ENCODE measurements around the gene SPRR2D.
"Not testable (repeated sequence)": the region's sequence is repeated elsewhere in the genome, so short reads cannot be mapped to it uniquely, and the experiment has no call there.

Gene SPRR2D

DNA sequence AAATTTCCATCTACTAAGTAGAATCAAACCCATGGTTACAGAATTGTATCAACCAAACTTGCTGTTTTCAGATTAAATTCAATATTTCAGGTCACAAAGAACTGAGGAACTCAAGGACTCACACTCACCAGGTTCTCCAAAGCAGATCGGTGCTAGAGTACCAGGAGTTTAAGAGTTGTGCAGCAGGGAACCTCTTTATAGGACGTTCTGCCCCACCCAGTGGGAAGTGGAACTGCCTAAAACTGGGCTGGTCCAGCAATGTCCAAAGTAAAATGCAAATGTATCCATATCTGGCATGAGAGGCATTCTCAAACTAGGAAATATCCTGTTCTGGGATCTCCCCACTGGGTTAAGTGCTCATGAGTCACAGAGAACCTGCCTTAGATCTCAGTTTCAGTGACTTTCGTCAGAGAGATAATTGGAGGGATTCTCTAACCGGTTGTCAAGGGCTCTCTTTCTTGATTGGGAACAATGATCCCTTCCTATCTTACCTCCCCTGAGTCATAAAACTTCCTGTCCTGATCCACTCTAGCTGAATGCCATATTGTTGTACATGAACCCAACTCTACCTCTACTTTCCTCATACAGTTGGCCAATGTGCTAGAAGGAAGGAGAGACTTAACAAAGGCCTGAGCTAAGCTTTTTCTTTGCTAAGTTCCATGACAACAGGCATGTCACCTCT, at the start of gene SPRR2D:
SPRR2D (minus strand) TSS at position 171 of the 682 bp plus-strand sequence. CDS start 774 bp downstream, outside the sequence.
- DNase-seq = no peak

DNA sequence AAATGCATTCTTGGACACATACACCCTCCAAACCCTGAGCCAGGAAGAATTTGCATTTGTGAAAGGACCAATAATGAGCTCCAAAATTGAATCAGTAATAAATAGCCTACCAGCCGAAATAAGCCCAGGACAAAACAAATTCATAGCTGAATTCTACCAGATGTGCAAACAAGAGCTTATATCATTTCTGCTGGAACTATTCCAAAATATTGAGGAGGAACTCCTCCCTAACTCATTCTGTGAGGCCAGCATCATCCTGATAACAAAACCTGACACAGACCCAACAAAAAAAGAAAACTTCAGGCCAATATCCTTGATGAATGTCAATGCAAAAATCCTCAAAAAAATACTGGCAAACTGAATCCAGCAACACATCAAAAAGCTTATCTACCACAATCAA, 46.7 kb upstream of the SPRR2D start:
- no peak for DNase-seq

DNA sequence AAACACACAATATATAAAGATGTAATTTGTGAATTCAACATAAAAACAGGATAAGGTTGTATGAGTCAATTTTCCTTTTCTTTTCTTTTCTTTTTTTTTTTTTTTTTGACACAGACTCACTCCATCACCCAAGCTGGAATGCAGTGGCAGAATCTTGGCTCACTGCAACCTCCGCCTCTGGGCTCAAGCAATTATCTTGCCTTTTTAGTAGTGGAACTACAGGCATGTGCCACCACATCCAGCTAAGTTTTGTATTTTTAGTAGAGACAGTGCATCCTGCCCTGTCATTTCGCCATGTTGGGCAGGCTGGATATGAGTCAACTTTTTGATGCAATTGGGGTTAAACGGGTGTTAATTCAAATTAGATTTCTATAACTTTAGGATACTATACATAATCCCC, 40.8 kb upstream of the SPRR2D start:
- no peak for DNase-seq

DNA sequence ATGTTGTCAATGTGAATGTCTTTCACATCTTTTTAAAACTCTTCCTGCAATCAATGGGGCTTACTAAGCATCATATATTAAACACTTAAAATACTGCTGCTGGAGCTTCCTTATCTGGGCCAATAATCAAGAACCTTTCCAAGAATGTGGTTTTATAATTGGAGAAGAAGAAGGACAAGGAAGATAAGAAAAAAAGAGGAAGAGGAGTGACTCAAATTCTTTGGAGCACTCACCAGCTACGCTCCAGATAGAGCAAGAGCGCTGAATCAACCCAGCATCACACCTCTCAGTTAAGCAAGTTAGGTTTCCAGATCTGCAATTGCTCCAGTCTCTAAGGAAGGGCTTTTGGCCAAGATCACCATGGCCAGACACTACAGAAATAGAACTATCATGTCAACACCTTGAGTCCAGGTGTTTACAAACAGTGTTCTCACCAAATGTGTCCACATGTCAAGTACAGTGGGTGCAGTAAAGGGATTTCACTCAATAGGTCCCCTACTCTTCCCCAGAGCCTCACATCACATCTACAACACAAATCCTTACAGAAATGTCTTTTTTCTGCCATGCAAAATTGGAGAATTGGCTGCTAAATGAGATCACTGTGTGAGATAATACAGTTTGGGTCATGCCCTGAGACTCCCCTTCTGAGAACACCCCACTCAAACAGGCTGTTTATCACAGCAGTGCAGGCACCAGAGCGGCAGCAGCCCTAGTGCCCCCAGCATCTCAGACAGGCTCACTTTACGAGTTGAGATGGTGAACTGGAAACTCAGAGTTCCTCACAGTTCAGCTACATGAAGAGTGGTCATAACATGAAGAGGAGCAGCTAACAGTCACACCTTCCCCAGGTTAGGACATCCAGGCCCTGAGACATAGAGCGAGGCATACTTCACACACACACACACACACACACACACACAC, 32.1 kb upstream of the SPRR2D start:
- no peak for DNase-seq

DNA sequence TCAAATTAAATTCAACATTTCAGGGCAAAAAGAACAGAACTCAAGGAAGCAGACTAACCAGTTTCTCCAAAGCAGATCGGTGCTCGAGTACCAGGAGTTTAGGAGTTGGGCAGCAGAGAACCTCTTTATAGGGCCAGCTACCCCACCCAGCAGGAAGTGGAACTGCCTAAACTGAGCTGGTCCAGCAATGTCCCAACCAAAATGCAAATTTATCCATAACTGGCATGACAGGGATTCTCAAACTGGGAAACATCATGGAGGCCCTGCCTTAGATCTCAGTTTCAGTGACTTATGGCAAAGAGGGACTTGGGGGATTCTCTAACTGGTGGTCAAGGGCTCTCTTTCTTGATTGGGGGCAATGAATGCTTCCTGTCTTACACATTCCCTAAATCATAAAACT, 30.6 kb upstream of the SPRR2D start, which contains the start of gene SPRR2B:
SPRR2B (minus strand) TSS at position 101 of the 400 bp plus-strand sequence. CDS start 772 bp downstream, outside the sequence.
- no peak for DNase-seq

DNA sequence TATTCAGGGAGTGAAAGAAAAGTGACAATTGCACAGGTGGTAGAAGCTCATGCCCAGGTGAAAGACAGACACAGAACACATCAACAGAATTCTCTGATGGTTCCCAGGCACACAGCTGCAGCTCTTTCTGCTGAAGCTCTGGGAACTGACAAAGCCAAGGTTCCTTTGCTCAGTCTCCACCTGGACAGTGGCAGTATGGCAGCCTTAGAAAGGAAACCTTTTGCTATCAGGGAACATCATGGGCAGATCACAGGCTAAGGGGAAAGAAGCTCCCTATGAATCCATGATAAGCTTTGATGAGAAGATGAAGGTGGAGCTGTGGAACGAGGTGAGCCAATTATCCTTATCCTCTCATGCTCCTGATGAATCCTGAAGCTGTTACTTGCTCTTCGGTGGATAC, 29.3 kb upstream of the SPRR2D start:
- DNase-seq = no peak

DNA sequence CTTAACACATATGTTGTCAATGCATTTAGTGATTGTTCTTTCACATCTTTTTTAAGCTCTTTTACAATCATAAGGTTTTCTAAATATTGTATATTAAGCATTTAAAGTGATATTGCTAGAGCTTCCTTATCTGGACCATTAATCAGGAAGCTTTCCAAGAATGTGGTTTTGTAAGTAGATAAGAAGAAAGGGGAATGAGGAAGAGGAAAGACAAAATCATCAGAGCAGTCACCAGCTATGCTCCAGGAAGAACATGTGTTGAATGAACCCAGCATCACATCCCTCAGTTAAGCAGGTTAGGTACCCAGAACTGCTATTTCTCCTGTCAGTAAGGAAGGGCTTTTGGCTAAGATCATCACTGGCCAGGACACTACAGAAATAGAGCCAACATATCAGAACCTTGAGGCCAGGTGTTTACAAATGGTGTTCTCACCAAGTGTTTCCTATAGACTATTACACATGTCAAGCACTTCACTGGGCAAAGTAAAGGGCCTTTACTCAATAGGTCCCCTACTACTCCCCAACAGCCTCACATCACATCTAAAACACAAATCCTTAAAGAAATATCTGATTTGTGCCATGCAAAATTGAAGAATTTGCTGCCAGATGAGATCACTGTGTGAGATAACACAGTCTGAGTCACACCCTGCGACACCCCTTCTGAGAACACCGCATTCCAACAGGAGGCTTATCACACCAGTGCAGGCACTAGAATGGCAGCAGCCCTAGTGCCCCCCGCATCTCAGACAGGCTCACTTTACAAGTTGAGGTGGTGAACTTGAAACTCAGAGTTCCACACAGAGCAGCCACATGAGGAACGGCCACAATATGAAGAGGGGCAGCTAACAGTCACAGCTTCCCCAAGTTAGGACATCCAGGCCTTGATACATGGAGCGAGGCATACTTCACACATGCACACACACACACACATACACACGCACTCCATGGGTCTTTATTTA, 18.2 kb upstream of the SPRR2D start:
- no peak for DNase-seq

DNA sequence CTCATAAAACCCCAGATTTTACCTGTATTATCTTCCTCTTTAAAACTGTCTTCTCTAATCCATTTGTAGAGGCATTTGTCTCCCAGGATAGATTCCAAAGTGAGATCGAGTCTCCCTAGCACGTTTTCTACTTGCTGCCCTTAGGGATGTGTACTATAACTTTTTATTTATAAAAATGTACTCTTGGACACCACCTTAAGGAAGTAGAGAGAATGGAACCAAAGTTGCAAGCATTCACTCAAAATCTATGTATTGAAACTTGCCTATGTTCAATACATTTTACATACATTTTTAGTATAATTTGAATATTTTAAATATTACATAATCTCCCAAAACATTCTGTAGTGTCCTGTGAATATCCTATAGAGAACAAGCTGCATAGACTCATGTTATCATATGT, 17.2 kb upstream of the SPRR2D start:
- DNase-seq = no peak

DNA sequence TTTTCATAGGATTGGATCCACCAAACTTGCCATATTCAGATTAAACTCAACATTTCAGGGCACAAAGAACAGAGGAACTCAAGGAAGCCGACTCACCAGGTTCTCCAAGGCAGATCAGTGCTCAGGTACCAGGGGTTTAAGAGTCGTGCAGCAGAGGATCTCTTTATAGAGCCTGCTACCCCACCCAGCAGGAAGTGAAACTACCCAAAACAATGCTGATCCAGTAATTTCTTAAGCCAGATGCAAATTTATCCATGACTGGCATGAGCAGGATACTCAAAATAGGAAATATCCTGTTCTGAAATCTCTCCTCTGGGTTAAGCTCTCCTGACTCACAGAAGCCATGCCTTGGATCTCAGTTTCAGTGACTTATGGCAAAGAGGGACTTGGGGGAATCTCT, 16.5 kb upstream of the SPRR2D start, which contains the start of gene SPRR2A:
SPRR2A (minus strand) TSS at position 138 of the 400 bp plus-strand sequence. CDS start 777 bp downstream, outside the sequence.
- DNase-seq = no peak

DNA sequence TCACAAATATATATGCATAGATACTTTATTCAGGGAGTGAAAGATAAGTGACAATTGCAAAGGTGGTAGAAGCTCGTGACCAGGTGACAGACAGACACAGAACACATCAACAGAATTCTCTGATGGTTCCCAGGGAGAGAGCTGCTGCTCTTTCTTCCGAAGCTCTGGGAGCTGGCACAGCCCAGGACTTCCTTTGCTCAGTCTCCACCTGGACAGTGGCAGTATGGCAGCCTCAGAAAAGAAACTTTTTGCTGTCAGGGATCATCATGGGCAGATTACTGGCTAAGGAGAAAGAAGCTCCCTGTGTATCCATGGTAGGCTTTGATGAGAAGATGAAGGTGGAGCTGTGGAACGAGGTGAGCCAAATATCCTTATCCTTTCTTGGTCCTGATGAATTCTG, 15.2 kb upstream of the SPRR2D start:
- DNase-seq = not testable (repeated sequence)

DNA sequence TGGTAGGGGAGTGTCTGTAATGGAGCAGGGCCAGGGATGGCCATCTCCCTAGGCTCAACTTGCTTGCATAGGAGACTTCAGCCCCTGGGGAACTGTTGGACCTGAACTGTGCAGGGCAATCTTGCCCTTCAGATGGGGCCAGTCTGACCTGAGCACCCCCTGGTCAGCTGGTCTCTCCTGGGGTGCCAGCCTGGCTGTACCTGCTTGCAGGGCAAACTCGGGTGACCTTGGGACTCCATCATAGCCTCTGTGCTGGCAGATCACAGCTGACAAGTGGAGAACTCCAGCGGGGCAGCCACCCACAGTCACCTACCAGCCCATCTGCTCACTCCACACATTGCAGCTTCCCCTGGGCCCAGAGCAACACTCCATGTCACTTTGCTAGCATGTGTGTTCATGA, 8.3 kb upstream of the SPRR2D start:
- DNase-seq = no peak

DNA sequence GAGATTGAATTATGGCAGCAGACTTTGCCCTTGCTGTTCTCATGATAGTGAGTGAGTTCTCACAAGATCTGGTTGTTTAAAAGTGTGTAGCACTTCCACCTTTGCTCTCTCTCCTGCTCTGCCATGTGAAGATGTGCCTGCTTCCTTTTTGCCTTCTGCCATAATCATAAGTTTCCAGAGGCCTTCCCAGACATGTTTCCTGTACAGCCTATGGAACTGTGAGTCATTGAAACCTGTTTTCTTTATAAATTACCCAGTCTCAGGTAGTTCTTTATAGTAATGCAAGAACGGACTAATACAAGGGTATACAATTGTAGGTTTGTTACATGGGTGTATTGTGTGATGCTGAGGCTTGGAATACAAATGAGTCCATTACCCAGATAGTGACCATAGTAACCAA, 5.7 kb downstream of the SPRR2D start:
- no peak for DNase-seq

DNA sequence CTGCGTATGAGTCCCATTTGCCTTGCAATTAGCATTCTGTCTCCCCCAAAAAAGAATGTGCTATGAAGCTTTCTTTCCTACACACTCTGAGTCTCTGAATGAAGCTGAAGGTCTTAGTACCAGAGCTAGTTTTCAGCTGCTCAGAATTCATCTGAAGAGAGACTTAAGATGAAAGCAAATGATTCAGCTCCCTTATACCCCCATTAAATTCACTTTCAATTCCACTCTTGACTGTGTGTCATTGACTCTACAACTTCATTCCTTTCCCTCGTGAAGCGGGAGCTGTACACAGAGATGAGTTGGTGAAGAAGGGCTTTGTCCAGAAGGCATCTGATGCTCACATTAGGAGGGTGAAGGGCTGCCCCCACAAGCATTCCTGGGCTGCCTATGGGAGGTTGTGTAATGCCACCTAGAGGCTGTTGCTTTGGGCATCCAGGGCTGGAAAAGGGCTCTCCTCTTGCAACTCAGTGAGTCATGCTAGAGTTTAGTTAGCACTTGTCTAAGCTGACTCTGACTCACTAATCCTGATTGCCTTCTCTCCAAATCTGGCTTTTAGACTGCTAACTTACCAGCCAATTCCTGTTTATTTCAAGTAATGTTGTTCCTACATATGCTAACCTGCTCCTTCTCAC, 8.1 kb downstream of the SPRR2D start:
- no peak for DNase-seq

DNA sequence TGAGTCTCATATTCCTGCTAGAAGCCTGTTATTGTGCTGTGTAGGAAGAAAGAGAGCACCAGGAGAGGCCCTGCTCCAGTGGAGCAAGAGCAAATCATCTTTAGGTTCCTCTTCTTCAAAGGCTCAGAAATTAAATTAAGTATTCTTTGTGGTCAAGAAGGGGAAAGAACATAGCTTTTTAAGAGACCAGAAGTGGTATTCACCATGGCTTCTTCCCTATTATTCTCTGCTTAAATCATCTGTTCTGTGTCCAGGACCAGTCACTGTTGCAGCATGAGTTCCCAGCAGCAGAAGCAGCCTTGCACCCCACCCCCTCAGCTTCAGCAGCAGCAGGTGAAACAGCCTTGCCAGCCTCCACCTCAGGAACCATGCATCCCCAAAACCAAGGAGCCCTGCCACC, 8.8 kb downstream of the SPRR2D start:
- DNase-seq = no peak

DNA sequence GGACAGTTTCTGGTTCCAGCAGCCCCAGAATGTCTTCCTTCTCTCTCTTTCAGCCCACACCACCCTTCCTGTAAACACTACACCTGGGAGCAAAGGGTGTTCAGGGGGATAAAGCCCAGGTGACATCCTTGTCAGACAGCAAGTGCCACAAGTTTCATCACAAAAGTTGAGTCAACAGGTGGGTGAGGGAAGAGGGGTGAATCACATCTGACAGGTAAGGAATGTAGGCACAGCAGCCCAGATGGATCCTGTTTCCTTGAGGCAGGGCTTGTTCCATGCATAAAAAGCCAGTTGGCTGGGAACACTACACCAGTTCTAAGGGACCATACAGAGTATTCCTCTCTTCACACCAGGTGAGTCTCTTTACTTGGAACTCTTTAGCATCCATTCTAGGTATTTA, 10.0 kb downstream of the SPRR2D start, which contains the start of gene SPRR1B:
SPRR1B (plus strand) TSS at position 309 of the 400 bp plus-strand sequence. CDS start 1,143 bp downstream, outside the sequence.
- no peak for DNase-seq

DNA sequence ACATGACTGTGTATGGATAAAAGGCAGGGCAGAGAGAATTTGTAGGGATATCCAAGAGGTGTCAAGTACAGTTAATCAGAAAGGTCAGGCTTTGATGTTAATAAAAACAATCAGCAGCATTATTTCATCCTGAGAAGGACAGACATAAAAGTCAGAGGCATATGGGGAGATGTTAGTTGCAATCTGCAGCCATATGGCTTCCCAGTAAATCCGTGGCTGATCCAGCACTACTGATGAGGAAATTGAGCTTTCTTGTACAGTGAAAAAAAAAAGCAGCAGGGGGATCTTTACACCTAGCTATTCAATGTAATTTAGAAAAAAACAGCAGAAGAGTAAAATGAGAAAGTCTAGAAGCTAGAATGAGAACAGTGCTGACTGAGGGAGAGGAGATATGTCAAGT, 12.2 kb downstream of the SPRR2D start:
- no peak for DNase-seq

DNA sequence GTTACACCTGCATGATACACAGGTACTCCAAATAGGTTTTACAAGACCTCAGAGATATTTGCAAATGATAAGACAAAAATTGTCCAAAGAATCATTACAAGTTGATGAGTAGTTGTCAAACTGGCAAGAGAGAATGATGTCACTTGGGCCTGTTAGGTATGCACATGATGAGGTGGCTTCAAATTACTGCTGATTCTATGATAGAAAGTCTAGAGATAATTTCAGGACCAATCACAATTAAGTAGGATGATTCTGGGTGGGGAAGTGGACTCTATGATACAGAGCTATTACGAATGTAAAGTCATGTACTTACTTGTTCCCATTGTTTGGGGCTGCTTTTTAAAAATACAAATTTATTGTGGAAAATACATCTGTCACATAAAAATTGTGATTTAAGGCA, 15.1 kb downstream of the SPRR2D start:
- DNase-seq = no peak

DNA sequence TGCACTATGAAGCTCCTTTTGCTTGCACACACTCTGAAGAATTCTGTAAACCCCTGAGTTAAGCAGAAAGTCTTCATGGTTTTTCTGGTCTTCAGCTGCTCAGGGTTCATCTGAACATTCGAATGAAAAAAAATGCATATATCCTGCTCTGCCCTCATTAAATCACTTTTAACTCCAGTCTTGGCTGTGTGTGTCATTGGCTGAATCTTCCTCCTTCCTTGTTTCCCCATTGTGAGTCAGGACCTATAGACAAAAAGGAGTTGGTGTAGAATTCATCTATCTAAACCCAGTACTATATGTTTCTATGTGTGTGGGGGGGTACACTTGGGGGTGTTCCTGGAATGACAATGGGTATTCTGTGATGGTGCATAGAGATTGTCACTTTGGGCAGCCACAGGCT, 16.5 kb downstream of the SPRR2D start:
- DNase-seq = no peak

DNA sequence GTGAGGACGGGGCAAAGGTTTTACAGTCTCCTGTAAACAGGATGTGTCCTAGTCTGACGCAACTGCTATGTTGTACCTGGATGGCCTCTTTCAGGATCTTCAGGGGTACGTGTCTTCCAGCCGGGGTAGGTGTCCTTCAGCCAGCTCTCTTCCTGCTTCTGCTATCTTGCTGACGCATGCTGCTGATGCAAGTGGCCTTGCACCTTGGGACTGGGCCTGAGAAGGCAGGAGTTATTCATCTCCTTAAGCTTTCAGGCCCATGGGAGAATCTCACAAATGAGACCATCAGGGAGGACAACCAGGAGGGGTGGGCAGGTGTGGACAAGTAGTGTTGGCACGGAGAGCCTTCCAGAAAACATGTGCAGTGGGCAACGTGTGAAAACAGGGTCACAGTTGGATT, 17.8 kb downstream of the SPRR2D start:
- no peak for DNase-seq

DNA sequence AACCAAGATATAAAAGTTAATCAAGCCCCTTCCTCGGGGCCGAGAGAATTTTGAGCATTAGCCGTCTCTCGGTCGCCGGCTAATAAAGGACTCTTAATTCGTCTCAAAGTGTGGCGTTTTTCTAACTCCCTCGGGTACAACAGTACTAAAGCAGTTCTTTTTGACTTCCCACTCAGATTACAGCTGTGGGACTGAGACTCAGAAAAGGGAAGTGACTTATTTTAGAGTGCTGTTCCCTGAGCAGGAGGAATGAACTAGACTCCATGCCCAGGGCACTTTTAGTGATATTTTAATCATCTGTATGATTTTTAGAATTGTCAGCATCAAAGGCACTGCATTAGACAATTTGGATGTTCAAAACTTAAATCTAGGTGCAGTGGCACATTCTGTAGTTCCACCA, 18.6 kb downstream of the SPRR2D start:
- DNase-seq = not testable (repeated sequence)

DNA sequence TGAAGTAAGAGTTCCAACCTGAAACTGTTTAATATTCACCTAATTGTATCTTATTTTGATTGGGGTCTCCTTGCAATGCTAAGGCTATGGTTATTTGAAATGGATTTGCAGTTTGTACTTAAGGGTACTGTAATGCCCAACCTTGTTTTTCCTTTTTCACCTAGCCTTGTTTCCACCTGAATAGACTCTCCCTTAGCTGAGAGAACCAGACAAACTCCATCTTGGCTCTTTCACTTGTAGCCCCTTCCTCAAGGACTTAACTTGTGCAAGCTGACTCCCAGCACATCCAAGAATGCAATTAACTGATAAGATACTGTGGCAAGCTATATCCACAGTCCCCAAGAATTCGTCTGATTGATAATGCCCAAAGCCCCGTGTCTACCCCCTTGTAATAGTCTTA, 19.1 kb downstream of the SPRR2D start:
- not testable (repeated sequence) for DNase-seq

DNA sequence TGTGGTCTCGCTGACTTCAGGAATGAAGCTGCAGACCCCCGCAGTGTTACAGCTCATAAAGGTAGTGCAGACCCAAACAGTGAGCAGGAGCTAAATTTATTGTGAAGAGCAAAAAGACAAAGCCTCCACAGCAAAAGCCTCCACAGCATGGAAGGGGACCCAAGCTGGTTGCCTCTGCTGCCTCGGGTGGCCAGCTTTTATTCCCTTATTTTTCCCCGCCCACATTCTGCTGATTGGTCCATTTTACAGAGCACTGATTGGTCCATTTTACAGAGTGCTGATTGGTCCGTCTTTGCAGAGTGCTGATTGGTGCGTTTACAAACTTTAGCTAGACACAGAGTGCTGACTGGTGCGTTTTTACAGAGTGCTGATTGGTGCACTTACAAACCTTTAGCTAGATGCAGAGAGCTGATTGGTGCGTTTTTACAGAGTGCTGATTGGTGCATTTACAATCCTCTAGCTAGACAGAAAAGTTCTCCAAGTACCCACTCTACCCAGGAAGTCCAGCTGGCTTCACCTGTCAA, 29.6 kb downstream of the SPRR2D start:
- not testable (repeated sequence) for DNase-seq

Measured in CD4-positive, alpha-beta T cell treated with Interleukin-4 for 4 hours (primary cell).